Measurements from ENCODE around the gene RTN1. TPM values are rescaled to one million over a fixed set of nuclear protein-coding genes. Genes with fewer than 3 reads are reported as not detected.

RTN1 gene
- total and polyA plus RNA-seq, 10 of the 15 experiments (the other 5 are each of a cell fraction or from before 2014, with no cell fraction given): 0.03 to 0.55 (median 0.13) TPM; not detected in 4

DNA sequence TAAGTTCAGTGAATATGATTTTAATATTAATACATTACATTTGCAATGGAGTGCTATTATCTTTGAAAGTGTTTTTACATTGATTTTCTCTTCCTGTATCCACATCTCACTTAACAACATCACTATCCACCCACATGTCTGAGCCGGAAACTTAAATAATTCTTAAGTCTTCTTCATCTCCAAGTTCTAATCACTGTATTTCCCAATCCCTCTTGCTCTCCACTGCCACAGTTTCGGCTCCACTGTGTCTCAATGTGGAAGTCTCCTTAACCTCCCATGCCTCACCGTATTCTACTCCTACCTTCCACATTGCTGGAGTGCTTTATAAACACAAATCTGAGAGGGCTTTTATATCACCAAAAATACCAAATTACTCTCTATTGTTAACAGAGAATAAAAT lies 25.3 kb downstream of the RTN1 start (continued):
- TF ChIP-seq, protein P1, sequence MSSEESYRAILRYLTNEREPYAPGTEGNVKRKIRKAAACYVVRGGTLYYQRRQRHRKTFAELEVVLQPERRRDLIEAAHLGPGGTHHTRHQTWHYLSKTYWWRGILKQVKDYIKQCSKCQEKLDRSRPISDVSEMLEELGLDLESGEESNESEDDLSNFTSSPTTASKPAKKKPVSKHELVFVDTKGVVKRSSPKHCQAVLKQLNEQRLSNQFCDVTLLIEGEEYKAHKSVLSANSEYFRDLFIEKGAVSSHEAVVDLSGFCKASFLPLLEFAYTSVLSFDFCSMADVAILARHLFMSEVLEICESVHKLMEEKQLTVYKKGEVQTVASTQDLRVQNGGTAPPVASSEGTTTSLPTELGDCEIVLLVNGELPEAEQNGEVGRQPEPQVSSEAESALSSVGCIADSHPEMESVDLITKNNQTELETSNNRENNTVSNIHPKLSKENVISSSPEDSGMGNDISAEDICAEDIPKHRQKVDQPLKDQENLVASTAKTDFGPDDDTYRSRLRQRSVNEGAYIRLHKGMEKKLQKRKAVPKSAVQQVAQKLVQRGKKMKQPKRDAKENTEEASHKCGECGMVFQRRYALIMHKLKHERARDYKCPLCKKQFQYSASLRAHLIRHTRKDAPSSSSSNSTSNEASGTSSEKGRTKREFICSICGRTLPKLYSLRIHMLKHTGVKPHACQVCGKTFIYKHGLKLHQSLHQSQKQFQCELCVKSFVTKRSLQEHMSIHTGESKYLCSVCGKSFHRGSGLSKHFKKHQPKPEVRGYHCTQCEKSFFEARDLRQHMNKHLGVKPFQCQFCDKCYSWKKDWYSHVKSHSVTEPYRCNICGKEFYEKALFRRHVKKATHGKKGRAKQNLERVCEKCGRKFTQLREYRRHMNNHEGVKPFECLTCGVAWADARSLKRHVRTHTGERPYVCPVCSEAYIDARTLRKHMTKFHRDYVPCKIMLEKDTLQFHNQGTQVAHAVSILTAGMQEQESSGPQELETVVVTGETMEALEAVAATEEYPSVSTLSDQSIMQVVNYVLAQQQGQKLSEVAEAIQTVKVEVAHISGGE (CRISPR knock-in tag; IDR thresholded peaks at IDR 0.05): no peak
- TF ChIP-seq MTA2 (IDR thresholded peaks at IDR 0.05; ENCODE audit: low read depth) (no peak), POLR2A (IDR thresholded peaks at IDR 0.05; ENCODE audit: low read depth, low read length) (no peak), TARDBP (IDR thresholded peaks at IDR 0.05; ENCODE audit: borderline replicate concordance) (no peak), BACH1 (IDR thresholded peaks at IDR 0.05; ENCODE audit: borderline replicate concordance) (no peak)
- TF ChIP-seq, protein P2, sequence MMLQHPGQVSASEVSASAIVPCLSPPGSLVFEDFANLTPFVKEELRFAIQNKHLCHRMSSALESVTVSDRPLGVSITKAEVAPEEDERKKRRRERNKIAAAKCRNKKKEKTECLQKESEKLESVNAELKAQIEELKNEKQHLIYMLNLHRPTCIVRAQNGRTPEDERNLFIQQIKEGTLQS (IDR thresholded peaks at IDR 0.05; ENCODE audit: borderline replicate concordance, extremely low read depth, low read depth, low read length): no peak

DNA sequence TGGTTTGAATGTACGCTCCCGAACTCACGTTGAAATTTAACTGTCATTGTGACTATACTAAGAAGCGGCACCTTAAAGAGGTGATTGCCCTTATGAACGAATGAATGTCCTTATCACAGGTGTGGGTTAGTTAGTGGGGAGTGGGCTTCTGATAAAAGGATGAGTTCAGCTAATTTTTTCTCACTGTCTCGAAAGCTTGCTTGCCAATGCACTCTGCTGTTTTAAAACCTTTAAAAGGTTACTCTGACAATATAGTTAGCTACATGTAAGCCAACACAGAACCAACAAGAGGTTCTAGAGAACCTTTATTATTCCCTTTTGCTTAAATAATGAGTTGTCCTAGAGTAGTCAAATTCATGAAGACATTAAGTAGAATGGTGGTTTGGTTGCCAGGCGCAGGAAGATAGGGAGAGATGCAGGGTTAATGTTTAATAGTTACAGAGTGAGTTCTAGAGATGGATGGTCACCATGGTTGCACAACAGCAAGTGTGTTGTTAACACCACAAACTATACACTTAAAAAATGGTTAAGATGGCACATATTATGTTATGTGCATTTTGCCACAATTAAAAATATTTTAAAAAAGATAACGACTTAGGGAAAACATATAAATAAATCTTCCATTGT lies 26.3 kb downstream of the RTN1 start:
- Histone ChIP-seq H3K9me3 (replicated peaks; ENCODE audit: control insufficient read depth, insufficient read depth, low read length) (no peaks in the 10 kb centered on the region), H3K4me1 (ENCODE audit: control insufficient read depth, insufficient read depth, low read length) (no peaks in the 10 kb centered on the region), H3K4me3 (no peak overlapping the region), H3K27ac (ENCODE audit: control insufficient read depth, insufficient read depth) (no peak overlapping the region), H3K9ac (ENCODE audit: control insufficient read depth, insufficient read depth, low read length) (no peak overlapping the region), H3K27me3 (replicated peaks in 1 of 2; ENCODE audit: control insufficient read depth in 2 of 2, insufficient read depth in 2 of 2, low read length in 1 of 2) (no peaks in the 10 kb centered on the region), H3K36me3 (ENCODE audit: control insufficient read depth in 2 of 2, insufficient read depth in 2 of 2, low read length in 1 of 2) (no peaks in the 10 kb centered on the region), H4K20me1 (ENCODE audit: control insufficient read depth, insufficient read depth) (no peaks in the 10 kb centered on the region), H2AFZ (ENCODE audit: control insufficient read depth, low read depth, low read length) (no peak overlapping the region), H3K4me2 (ENCODE audit: control insufficient read depth, insufficient read depth) (no peak overlapping the region), H3K79me2 (ENCODE audit: control insufficient read depth, insufficient read depth, low read length) (no peaks in the 10 kb centered on the region)
- ChIA-PET SMC1A (ENCODE audit: uncharacterized antibody, unreplicated experiment) (no interaction called here), RAD21 (ENCODE audit: unreplicated experiment) (no interaction called here), CTCF (no interaction called here), POLR2A (no interaction called here)
- intact Hi-C loops (cut with micrococcal nuclease; ENCODE audit: unreplicated experiment) (no loop called here), in situ Hi-C loops (cut with MboI) (no loop called here)
- no peak for TF ChIP-seq EP300 (IDR thresholded peaks at IDR 0.05; ENCODE audit: borderline replicate concordance in 1 of 2, control insufficient read depth in 1 of 2, low read depth in 2 of 2, low read length in 2 of 2)
- TF ChIP-seq, protein P3, sequence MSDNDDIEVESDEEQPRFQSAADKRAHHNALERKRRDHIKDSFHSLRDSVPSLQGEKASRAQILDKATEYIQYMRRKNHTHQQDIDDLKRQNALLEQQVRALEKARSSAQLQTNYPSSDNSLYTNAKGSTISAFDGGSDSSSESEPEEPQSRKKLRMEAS (IDR thresholded peaks at IDR 0.05; ENCODE audit: low read depth, low read length): no peak
- TF ChIP-seq, protein P4, sequence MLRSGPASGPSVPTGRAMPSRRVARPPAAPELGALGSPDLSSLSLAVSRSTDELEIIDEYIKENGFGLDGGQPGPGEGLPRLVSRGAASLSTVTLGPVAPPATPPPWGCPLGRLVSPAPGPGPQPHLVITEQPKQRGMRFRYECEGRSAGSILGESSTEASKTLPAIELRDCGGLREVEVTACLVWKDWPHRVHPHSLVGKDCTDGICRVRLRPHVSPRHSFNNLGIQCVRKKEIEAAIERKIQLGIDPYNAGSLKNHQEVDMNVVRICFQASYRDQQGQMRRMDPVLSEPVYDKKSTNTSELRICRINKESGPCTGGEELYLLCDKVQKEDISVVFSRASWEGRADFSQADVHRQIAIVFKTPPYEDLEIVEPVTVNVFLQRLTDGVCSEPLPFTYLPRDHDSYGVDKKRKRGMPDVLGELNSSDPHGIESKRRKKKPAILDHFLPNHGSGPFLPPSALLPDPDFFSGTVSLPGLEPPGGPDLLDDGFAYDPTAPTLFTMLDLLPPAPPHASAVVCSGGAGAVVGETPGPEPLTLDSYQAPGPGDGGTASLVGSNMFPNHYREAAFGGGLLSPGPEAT (IDR thresholded peaks at IDR 0.05; ENCODE audit: low read depth): no peak
- 40% methylated on average over 8 of the region's 8 CpGs for WGBS (ENCODE audit: insufficient coverage, insufficient replicate concordance, low lambda C conversion rate, missing lambda C conversion rate)
- no TSS peak for BruUV-seq (replicated peaks)
- no peak for ATAC-seq
- FAIRE-seq: no peak
- DNase-seq (ENCODE audit: low read depth, low spot score): no peak
